Esophagus (tissue), 2 donors: ENCODE results near the gene RASA3. TPM values are rescaled to one million over a fixed set of nuclear protein-coding genes. Genes with fewer than 3 reads are reported as not detected.
"Not testable (repeated sequence)": the region's sequence is repeated elsewhere in the genome, so short reads cannot be mapped to it uniquely, and the experiment has no call there.

Experiments used
- H3K27ac ChIP-seq, 2 donors: one replicate each; pipeline ENCODE4 v1.5.1; 2013; ENCODE audit warnings: low read depth in 2 of 2, mild to moderate bottlenecking in 2 of 2, inconsistent platforms in 1 of 2, low read length in 1 of 2, moderate library complexity in 1 of 2
- H3K27me3 ChIP-seq, 2 donors: one replicate each; pipeline ENCODE4 v1.6.1; 2013; ENCODE audit warnings: low read length in 2 of 2, control low read depth in 1 of 2, mild to moderate bottlenecking in 1 of 2; ENCODE audit not compliant: insufficient read depth in 2 of 2, control insufficient read depth in 1 of 2
- H3K36me3 ChIP-seq, 2 donors: one replicate each; pipeline ENCODE4 v1.6.1; 2013; ENCODE audit warnings: low read length in 1 of 2; ENCODE audit not compliant: control insufficient read depth in 2 of 2, insufficient read depth in 2 of 2
- H3K4me1 ChIP-seq, 2 donors: one replicate each; pipeline ENCODE4 v1.6.1; 2013; ENCODE audit warnings: low read length in 1 of 2; ENCODE audit not compliant: control insufficient read depth in 2 of 2, insufficient read depth in 2 of 2
- H3K4me3 ChIP-seq, 2 donors: one replicate each; pipeline ENCODE4 v1.5.1; 2013; ENCODE audit warnings: low read length in 2 of 2, mild to moderate bottlenecking in 2 of 2, low read depth in 1 of 2, moderate library complexity in 1 of 2
- H3K9me3 ChIP-seq, 2 donors: one replicate each; pipeline ENCODE4 v1.6.1; 2013; ENCODE audit warnings: mild to moderate bottlenecking in 2 of 2, low read depth in 1 of 2, low read length in 1 of 2, moderate library complexity in 1 of 2; ENCODE audit not compliant: control insufficient read depth in 2 of 2, insufficient read depth in 1 of 2
- WGBS, 2 donors: extraction: QIAGEN DNeasy Blood & Tissue Kit; methylation state at CpG; one replicate each; pipeline ENCODE4 v1.1.7; 2013; 5-methylcytosine and 5-hydroxymethylcytosine counted together
- polyA plus RNA-seq, 2 donors: library from polyadenylated mRNA; stranded (reverse); fragments of 200-250 nt; gene quantifications; one replicate each; pipeline ENCODE4 v1.2.3, GENCODE V29; 2013
- donor health status: healthy with polysubstance abuse.
- donor health status: Bipolar disorder and iron deficiency.

Gene RASA3
- polyA plus RNA-seq, 2 donors: 1.5 to 1.8 TPM

- H3K27me3 ChIP-seq: no peaks in the 10 kb centered on the region
- peaks cover 2 to 9% of the 10 kb centered on the region in 2 donors for H3K4me1 ChIP-seq
- H3K36me3 ChIP-seq: no peaks in the 10 kb centered on the region
- no peak overlapping the region for H3K27ac ChIP-seq
- 35 to 51% methylated on average over 20 of the region's 20 CpGs for WGBS, 2 donors
- H3K9me3 ChIP-seq: no peaks in the 10 kb centered on the region
- no peak overlapping the region for H3K4me3 ChIP-seq
Observed at GRCh38 chr13:114166381-114167131, 34.1 kb upstream of the RASA3 start.

- Histone ChIP-seq H3K36me3 (no peaks in the 10 kb centered on the region), H3K27ac (no peak overlapping the region), H3K4me3 (no peak overlapping the region), H3K9me3 (no peaks in the 10 kb centered on the region), H3K4me1 (peaks cover 2 to 9% of the 10 kb centered on the region in 2 donors), H3K27me3 (no peaks in the 10 kb centered on the region)
- WGBS, 2 donors: 85 to 92% methylated on average over 26 of the region's 26 CpGs
Observed at GRCh38 chr13:114164681-114165429, 32.4 kb upstream of the RASA3 start.

GRCh38 chr13:114164053-114164452, 31.6 kb upstream of the RASA3 start:
- Histone ChIP-seq H3K4me1 (peaks cover 2 to 9% of the 10 kb centered on the region in 2 donors), H3K27me3 (no peaks in the 10 kb centered on the region), H3K27ac (no peak overlapping the region), H3K9me3 (no peaks in the 10 kb centered on the region), H3K4me3 (no peak overlapping the region), H3K36me3 (no peaks in the 10 kb centered on the region)
- WGBS, 2 donors: 81 to 90% methylated on average over 14 of the region's 14 CpGs

- WGBS, 2 donors: 79 to 80% methylated on average over 16 of the region's 16 CpGs
- H3K4me3 ChIP-seq: no peak overlapping the region
- no peaks in the 10 kb centered on the region for H3K9me3 ChIP-seq
- H3K36me3 ChIP-seq: no peaks in the 10 kb centered on the region
- peaks cover 2 to 9% of the 10 kb centered on the region in 2 donors for H3K4me1 ChIP-seq
- no peak overlapping the region for H3K27ac ChIP-seq
- no peaks in the 10 kb centered on the region for H3K27me3 ChIP-seq
Observed at GRCh38 chr13:114162533-114162922, 30.1 kb upstream of the RASA3 start.

GRCh38 chr13:114161644-114162532, 29.5 kb upstream of the RASA3 start:
- Histone ChIP-seq H3K9me3 (no peaks in the 10 kb centered on the region), H3K4me3 (no peak overlapping the region), H3K27me3 (no peaks in the 10 kb centered on the region), H3K4me1 (peaks cover under 1 to 9% of the 10 kb centered on the region in 2 donors), H3K27ac (no peak overlapping the region), H3K36me3 (no peaks in the 10 kb centered on the region)
- WGBS, 2 donors: 20 to 27% methylated on average over 32 of the region's 32 CpGs

- Histone ChIP-seq H3K9me3 (no peaks in the 10 kb centered on the region), H3K27me3 (no peaks in the 10 kb centered on the region), H3K36me3 (no peaks in the 10 kb centered on the region), H3K4me3 (no peak overlapping the region), H3K4me1 (peaks cover 0 to 6% of the 10 kb centered on the region in 2 donors), H3K27ac (no peak overlapping the region)
- 89 to 93% methylated on average over 47 of the region's 47 CpGs for WGBS, 2 donors
Observed at GRCh38 chr13:114161028-114161556, 28.7 kb upstream of the RASA3 start.

- H3K36me3 ChIP-seq, H3K4me3 ChIP-seq, H3K27ac ChIP-seq, H3K4me1 ChIP-seq, H3K9me3 ChIP-seq, H3K27me3 ChIP-seq: not testable (repeated sequence)
- 83 to 91% methylated on average over 13 of the region's 13 CpGs for WGBS, 2 donors
Observed at GRCh38 chr13:114158869-114159666, 26.6 kb upstream of the RASA3 start.

GRCh38 chr13:114157869-114158495, 25.6 kb upstream of the RASA3 start:
- Histone ChIP-seq H3K27me3 (no peaks in the 10 kb centered on the region), H3K4me1 (peaks cover 0 to 6% of the 10 kb centered on the region in 2 donors), H3K36me3 (no peaks in the 10 kb centered on the region), H3K4me3 (no peak overlapping the region), H3K9me3 (no peaks in the 10 kb centered on the region), H3K27ac (no peak overlapping the region)
- WGBS, 2 donors: 69 to 70% methylated on average over 10 to 11 of the region's 11 CpGs
